AG09309 (cell line): Measurements from ENCODE around the gene SPDYE16.
"Not testable (repeated sequence)": the region's sequence is repeated elsewhere in the genome, so short reads cannot be mapped to it uniquely, and the experiment has no call there.

Experiments used
- DNase-seq: peaks from one replicate; pipeline ENCODE4 v3.0.0-alpha.2; 2010; ENCODE audit warnings: low read depth
- H3K4me3 ChIP-seq: 2 replicates; pipeline ENCODE4 v1.5.1; 2011; ENCODE audit warnings: mild to moderate bottlenecking, low read depth, low read length, moderate library complexity; ENCODE audit not compliant: control insufficient read depth

The SPDYE16 gene

GRCh38 chr7:76543197-76543596 is at the start of gene SPDYE16:
Gene SPDYE16, minus strand, starts transcription at chr7:76543297. Its CDS starts 1,838 bp downstream, at chr7:76541459.
- not testable (repeated sequence) for H3K4me3 ChIP-seq, DNase-seq

GRCh38 chr7:76592694-76593093 is 49.6 kb upstream of the SPDYE16 start:
- not testable (repeated sequence) for DNase-seq, H3K4me3 ChIP-seq

GRCh38 chr7:76591602-76592304 is 48.7 kb upstream of the SPDYE16 start:
- not testable (repeated sequence) for DNase-seq, H3K4me3 ChIP-seq

GRCh38 chr7:76591033-76591432 is 47.9 kb upstream of the SPDYE16 start:
- not testable (repeated sequence) for DNase-seq, H3K4me3 ChIP-seq

GRCh38 chr7:76588586-76588985 is 45.5 kb upstream of the SPDYE16 start:
- not testable (repeated sequence) for H3K4me3 ChIP-seq, DNase-seq

- DNase-seq, H3K4me3 ChIP-seq: not testable (repeated sequence)
These were observed 43.7 kb upstream of the SPDYE16 start for GRCh38 chr7:76586585-76587315.

- peak; percentile 51 for DNase-seq
- H3K4me3 ChIP-seq: not testable (repeated sequence)
These were observed 40.7 kb upstream of the SPDYE16 start for GRCh38 chr7:76583636-76584281.

- DNase-seq: peak; percentile 67
- H3K4me3 ChIP-seq: not testable (repeated sequence)
These were observed 39.9 kb upstream of the SPDYE16 start for GRCh38 chr7:76582848-76583631.

- H3K4me3 ChIP-seq, DNase-seq: not testable (repeated sequence)
These were observed 33.0 kb upstream of the SPDYE16 start for GRCh38 chr7:76575919-76576655.

GRCh38 chr7:76575431-76575830 is 32.3 kb upstream of the SPDYE16 start:
- DNase-seq, H3K4me3 ChIP-seq: not testable (repeated sequence)

GRCh38 chr7:76572296-76572695 is 29.2 kb upstream of the SPDYE16 start:
- H3K4me3 ChIP-seq, DNase-seq: not testable (repeated sequence)

- peak; percentile 10 for DNase-seq
- not testable (repeated sequence) for H3K4me3 ChIP-seq
These were observed 27.3 kb upstream of the SPDYE16 start for GRCh38 chr7:76570324-76570775.

GRCh38 chr7:76568742-76569141 is 25.6 kb upstream of the SPDYE16 start:
- H3K4me3 ChIP-seq, DNase-seq: not testable (repeated sequence)

GRCh38 chr7:76567753-76568152 is 24.7 kb upstream of the SPDYE16 start:
- H3K4me3 ChIP-seq, DNase-seq: not testable (repeated sequence)

- not testable (repeated sequence) for DNase-seq, H3K4me3 ChIP-seq
These were observed 24.2 kb upstream of the SPDYE16 start for GRCh38 chr7:76567311-76567710.

- H3K4me3 ChIP-seq: not testable (repeated sequence)
These were observed 21.9 kb upstream of the SPDYE16 start for GRCh38 chr7:76565001-76565400.

GRCh38 chr7:76561342-76561741 is 18.2 kb upstream of the SPDYE16 start:
- H3K4me3 ChIP-seq, DNase-seq: not testable (repeated sequence)

More at GRCh38 chr7:76565001-76565400, 21.9 kb upstream of the SPDYE16 start:
- not testable (repeated sequence) for DNase-seq

GRCh38 chr7:76560157-76560556 is 17.1 kb upstream of the SPDYE16 start:
- not testable (repeated sequence) for H3K4me3 ChIP-seq, DNase-seq
